Testis (tissue), 2 donors: Measurements from ENCODE around the gene WDR62.

Experiments
- POLR2A ChIP-seq: fragments of 450-650 bp; IDR thresholded peaks from one replicate; pipeline ENCODE4 v1.6.1; 2017; ENCODE audit warnings: antibody characterized with exemption, mild to moderate bottlenecking, moderate library complexity
- TF ChIP-seq, protein P1 (sequence below), 3 experiments: fragments of 450-650 bp in 2 of 3; fragments of 200-600 bp in 1 of 3; sonication (generic) in 1 of 3; IDR thresholded peaks; one replicate each; pipeline ENCODE4 v1.5.1; 2016 to 2019; ENCODE audit warnings: antibody characterized with exemption in 3 of 3, mild to moderate bottlenecking in 2 of 3, moderate library complexity in 1 of 3

DNA sequence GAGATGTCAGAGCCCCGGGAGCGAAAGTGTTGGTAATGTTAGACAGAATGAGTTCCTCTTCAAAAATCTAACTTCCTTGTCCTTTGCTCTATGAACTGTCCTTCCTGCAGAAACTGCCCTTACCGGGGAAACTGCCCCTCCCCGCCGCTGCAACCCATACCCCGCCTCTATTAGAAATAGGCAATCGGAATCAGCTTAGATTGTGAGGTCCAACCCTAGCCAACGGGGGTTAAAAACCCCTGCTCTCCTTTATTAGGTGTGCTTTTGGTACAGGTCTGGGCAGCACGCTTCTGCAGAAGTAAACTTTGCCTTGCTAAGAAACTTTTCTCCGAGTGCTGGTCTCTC lies 73.7 kb downstream of the WDR62 start:
- no peak for TF ChIP-seq POLR2A
- TF ChIP-seq, protein P1, sequence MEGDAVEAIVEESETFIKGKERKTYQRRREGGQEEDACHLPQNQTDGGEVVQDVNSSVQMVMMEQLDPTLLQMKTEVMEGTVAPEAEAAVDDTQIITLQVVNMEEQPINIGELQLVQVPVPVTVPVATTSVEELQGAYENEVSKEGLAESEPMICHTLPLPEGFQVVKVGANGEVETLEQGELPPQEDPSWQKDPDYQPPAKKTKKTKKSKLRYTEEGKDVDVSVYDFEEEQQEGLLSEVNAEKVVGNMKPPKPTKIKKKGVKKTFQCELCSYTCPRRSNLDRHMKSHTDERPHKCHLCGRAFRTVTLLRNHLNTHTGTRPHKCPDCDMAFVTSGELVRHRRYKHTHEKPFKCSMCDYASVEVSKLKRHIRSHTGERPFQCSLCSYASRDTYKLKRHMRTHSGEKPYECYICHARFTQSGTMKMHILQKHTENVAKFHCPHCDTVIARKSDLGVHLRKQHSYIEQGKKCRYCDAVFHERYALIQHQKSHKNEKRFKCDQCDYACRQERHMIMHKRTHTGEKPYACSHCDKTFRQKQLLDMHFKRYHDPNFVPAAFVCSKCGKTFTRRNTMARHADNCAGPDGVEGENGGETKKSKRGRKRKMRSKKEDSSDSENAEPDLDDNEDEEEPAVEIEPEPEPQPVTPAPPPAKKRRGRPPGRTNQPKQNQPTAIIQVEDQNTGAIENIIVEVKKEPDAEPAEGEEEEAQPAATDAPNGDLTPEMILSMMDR (IDR thresholded peaks at IDR 0.05), result no peak
